Measurements from ENCODE around the gene PLCB4. TPM values are rescaled to one million over a fixed set of nuclear protein-coding genes. Genes with fewer than 3 reads are reported as not detected.

Gene PLCB4
- total RNA-seq, 1 donor, result 4.1 TPM

GRCh38 chr20:9339708-9340107 lies 270.8 kb downstream of the PLCB4 start:
- no peak overlapping the region for H3K4me3 ChIP-seq (ENCODE audit: low read depth, low read length)
- DNase-seq (ENCODE audit: low read depth), result no peak
- no peak for TF ChIP-seq CTCF (IDR thresholded peaks at IDR 0.05; ENCODE audit: insufficient read depth, low read length)

DNA sequence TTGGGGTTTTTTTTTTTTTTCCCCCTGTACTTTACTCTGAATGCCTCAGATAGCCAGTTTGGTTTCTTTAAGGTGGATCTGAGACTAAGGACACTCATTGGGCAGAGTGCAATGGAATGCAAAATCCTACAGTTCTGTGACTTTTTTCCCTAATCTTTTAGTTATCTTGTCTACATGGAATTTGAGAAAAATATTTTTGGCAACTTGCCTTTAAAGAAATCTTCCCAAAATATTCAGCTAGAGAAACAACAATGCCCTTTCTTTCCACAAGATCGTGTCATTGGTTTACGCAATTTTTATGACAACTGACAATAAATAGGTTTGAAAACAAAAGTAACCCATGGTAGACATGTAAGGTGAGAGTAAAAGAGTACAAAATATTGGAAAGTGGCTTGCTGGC lies 273.8 kb downstream of the PLCB4 start:
- DNase-seq (ENCODE audit: low read depth), result no peak
- H3K4me3 ChIP-seq (ENCODE audit: low read depth, low read length), result no peak overlapping the region
- no peak for TF ChIP-seq CTCF (IDR thresholded peaks at IDR 0.05; ENCODE audit: insufficient read depth, low read length)

- TF ChIP-seq CTCF (IDR thresholded peaks at IDR 0.05; ENCODE audit: insufficient read depth, low read length), result no peak
- DNase-seq (ENCODE audit: low read depth), result no peak
- H3K4me3 ChIP-seq (ENCODE audit: low read depth, low read length), result no peak overlapping the region
Observed at GRCh38 chr20:9344083-9344920, 275.4 kb downstream of the PLCB4 start.

DNA sequence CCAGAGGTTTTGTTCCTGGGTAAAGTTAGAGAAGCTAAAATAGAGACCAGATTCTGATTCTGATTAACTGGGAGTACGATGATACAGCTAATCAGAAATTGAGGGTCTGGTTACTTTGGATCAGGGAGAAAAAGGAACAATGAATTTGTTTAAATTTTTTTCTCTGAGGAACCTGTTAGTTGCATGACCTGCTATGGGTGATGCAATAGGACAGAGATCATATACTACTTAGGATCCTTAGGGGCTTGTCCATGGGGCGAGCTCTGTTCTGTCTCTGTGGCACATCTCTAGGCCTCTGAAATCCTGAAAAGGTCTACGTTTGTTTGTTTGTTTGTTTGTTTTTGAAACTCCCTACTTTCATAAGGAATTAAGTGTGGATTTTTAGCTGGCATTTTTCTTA lies 279.4 kb downstream of the PLCB4 start:
- DNase-seq (ENCODE audit: low read depth), result no peak
- no peak for TF ChIP-seq CTCF (IDR thresholded peaks at IDR 0.05; ENCODE audit: insufficient read depth, low read length)
- H3K4me3 ChIP-seq (ENCODE audit: low read depth, low read length), result no peak overlapping the region

DNA sequence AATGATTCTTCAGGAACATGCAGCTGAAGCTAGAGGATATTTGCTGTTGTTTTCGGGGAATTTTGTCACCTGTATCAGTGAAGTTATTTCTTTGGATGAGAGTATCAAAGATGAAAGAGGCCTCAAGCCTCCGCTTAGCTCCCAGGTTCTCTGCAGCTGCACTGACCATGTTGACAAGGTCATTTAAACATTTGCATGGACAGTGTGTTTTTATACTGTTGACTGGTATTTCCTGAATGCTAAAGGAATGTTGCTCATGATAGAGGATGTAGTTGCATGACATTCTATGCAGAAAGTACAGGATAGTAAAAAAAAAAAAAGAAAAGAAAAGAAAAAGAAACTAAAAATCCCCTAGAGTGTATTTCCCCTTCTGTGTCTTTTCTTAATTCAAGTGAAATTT lies 279.9 kb downstream of the PLCB4 start:
- no peak for DNase-seq (ENCODE audit: low read depth)
- H3K4me3 ChIP-seq (ENCODE audit: low read depth, low read length), result no peak overlapping the region
- TF ChIP-seq CTCF (IDR thresholded peaks at IDR 0.05; ENCODE audit: insufficient read depth, low read length), result no peak

DNA sequence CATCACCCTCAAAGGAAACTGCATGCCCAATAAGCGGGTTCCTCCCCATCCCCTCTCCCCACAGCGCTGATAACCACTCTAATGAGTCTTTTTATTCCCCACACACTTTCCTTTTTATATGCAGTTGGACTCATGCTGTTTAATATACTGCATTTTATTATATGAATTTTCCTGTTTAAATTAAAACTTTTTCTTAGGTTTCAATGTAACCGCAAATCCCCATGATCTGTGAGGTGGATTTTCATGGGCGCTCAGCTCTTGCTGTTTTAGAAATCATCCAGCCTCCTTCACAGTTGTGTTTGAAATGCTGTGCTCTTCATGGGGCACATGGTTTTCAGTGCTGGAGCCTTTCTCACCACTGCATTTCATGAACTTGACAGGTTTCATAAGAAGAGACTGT lies 280.4 kb downstream of the PLCB4 start:
- H3K4me3 ChIP-seq (ENCODE audit: low read depth, low read length), result no peak overlapping the region
- no peak for DNase-seq (ENCODE audit: low read depth)
- no peak for TF ChIP-seq CTCF (IDR thresholded peaks at IDR 0.05; ENCODE audit: insufficient read depth, low read length)

- no peak for TF ChIP-seq CTCF (IDR thresholded peaks at IDR 0.05; ENCODE audit: insufficient read depth, low read length)
- H3K4me3 ChIP-seq (ENCODE audit: low read depth, low read length), result no peak overlapping the region
- no peak for DNase-seq (ENCODE audit: low read depth)
Observed at GRCh38 chr20:9352739-9353138, 283.9 kb downstream of the PLCB4 start.

Data from fibroblast of the aortic adventitia (primary cell).